Stimulated activated CD4-positive, alpha-beta T cell treated with anti-CD3 and anti-CD28 coated beads, TNF-alpha, amount 100 ng/mL, for 4 hours (primary cell): ENCODE data around the gene SLC25A43.
"Not testable (repeated sequence)": the region's sequence is repeated elsewhere in the genome, so short reads cannot be mapped to it uniquely, and the experiment has no call there.

Experiments
- DNase-seq, 3 experiments: peaks; one replicate each; pipeline ENCODE4 v3.0.0-alpha.2; 2020; ENCODE audit warnings: low read depth in 3 of 3

SLC25A43 gene

DNA sequence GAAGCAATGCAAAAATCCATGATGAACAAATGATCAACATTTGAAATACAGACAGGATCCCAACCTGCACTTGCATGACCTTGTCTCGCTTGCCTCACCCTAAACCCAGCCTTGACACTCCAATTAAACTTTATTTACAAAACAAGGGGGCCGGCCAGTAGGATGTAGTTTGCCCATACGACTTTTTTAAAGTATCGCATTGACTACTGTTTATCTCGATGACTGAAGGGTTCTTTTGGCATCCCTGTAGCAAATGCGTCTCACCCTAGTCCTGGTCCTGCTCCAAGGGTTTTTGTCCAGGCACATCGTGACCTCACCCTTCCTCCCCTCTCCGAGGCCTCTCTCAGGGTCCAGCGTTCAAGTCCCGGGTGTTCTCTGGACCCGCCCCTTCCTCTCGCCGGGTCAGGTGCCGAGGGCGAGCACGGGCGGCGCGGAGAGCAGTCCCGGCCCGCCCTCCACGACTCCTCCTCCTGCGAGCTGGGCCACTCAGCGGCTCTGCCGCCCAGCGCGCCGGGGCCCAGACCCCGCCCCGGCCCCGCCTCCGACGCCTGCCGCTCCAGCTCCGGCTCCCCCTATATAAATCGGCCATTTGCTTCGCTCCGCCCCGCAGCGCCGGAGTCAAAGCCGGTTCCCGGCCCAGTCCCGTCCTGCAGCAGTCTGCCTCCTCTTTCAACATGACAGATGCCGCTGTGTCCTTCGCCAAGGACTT, 68.9 kb downstream of the SLC25A43 start, which contains the start of gene SLC25A5:
TSS of gene SLC25A5 (plus strand) at position 603 of the 709 bp plus-strand sequence. CDS start at position 675, 72 bp downstream.
- DNase-seq, result peak; percentile 60 to 70 (median 65)

DNA sequence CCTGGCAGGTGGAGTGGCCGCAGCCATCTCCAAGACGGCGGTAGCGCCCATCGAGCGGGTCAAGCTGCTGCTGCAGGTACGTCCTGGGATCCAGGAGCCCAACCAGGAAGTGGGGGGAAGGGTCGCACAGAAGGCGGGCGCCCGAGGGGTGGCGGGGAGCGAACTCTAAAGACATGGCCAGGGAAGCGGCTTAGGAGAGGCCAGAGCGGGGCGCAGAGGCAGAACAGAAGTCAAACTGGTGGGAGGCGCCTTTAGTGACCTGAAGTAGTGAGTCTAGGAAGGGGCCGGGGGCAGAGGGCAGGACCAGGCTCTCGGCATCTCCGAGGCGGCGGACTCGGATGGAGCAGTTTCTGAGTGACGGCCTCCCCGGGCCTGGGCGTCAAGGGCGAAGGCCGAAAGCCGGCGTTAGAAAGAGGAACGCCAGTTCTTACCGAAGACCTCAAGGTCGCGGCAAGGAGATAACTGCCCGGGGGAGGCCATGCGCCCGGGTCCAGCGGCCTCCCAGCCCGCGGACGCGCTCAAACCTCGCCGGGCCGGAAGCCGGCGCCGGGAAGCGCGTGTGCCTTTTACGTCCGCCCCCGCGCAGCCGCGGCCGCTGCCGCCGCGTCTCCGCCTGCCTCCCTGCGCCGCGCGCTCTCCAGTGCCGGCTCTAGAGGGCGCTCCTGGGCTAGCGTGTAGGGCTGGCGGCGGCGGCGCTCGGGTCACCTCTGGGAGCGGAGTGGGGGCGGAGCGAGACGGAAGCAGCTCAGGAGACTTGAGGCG, 69.6 kb downstream of the SLC25A43 start:
- DNase-seq, result peak; percentile 67 to 79 (median 70)

DNA sequence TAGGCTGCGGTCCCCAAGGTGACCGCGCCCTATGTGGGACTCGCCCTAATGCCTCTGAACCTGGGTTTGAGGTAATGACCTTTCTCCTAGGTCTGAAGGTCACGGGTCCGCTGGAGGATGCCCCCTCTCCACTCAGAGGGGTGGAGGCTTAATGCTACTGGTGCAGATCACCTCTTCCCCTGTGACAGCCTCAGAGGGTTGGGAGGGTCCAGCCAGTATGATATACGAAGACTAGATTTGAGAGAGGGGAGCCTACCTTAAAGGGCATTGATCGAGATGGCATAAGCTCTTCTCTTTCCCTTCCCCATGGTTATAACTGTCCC, 70.1 kb downstream of the SLC25A43 start:
- DNase-seq, result no peak

DNA sequence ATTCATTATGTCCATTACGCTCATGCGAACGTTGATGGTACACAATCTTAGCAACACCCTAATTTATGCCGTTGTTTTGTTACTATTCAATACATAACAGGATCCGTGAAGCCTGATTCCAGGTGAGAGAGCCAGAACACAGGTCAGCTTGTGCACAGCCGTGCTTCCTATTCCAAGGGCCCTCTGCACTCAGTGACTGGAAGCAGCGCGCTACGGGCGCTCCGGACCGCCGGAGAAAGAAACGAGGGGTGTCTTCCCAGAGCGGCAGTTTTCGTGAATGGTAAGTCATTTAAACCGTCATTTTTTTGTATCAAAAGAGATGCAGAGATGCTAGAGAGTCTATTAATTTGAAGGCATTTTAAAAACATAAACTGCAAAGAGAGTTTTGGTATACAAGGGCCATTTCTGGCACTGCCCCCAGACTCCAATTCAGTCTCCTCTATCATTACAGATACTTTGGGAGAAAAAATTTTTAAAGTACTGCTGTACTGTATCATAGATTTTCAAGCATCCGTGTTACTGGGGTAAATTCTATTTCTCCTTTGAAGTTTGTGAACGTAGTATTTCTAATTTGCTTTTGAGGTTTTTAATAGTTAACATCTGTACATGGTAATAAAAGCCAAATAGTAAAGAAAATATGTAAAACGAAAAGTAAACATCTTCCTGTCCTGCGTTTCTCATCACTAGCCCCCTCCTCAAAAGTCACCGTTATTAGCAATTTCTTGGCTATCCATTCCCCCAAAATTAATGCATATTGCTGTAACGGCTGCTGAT, 75.7 kb downstream of the SLC25A43 start:
- no peak for DNase-seq

DNA sequence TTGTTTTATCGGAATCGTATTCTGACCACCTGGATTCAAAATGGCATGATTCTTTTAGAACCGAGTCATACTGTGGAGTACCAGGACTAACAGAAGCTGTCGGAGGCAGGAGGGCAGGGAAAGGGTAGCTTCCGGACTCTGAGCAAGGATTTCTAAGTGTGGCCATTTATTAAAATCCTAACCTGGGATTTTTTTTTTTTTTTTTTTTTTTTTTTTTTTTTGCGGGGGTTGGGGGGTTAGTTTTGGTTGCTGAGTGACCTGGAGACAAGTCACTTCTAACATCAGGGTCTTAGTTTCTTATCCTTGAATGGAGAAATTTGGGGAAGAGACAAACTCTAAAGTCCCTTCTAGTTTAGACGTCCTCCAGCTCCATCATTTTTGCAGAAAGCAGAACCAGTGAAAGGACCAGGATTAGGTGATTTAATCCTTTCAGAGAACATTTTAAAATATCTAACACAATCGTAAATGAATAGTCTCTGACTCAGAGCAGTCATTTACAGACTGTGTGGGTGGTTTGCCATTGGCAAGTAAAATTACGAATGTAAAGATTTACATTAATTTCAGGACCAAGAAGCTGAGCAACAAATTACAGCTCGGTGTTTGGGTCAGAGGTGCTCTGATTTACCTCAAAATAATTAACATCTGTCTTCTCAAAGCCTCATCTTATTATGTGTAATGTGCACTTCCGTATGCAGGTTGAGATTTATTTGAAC, 76.4 kb downstream of the SLC25A43 start:
- DNase-seq, result no peak

DNA sequence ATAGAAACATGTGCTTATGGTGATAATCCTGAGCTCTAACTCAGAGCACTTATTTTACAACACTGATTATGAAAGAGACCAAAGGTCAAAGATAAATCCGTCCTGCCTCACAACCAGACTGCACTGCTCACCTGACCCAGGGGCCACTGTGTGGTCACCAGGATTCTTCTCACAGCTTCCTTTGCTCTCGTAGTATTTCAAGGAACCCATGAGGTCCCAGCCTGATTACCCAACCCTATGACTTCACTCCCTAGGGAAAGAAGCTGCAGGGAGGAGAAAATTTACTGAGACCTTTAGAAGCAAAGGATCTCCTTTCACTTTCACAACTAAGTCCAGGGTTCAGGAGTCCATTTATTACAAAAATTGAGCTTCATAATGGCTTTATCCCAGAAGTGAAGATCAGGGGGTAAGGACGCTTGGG, 78.7 kb downstream of the SLC25A43 start:
- no peak for DNase-seq

DNA sequence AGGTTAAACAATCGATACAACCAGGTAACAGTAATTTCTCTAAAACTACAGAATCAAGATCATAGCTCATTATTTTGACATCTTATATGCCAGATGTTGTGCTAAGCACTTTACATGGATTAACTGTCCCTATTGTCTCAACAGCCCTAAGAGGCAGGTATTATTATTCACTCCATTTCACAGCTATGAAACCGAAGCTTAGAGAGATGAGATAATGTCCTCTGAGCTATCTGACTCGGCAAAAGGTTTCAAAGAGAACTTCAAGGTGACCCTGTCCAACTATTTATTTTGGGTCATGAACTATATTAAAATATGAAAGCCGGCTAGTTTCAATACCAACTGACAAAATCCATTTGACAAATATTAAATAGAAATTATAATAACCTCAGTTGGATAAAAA, 79.4 kb downstream of the SLC25A43 start:
- DNase-seq, result no peak

DNA sequence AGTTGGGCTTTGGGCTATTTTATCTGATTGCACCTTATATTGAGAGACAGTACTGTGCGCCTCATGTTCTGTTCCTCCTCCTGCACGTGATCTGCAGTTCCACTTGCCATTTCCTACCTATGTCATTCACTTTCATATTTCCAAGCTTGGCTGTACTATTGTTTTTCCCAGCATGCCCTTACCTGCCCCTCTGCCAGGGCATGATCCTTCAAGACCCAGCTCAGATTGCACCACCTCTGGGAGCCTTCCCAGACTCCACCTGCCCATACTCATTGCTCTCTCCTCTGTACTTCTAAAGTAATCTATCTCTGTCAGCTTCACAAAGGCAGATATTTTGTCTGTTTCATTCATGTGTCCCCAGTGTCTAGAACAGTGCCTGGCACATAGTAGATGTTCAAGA, 80.7 kb downstream of the SLC25A43 start:
- no peak for DNase-seq

DNA sequence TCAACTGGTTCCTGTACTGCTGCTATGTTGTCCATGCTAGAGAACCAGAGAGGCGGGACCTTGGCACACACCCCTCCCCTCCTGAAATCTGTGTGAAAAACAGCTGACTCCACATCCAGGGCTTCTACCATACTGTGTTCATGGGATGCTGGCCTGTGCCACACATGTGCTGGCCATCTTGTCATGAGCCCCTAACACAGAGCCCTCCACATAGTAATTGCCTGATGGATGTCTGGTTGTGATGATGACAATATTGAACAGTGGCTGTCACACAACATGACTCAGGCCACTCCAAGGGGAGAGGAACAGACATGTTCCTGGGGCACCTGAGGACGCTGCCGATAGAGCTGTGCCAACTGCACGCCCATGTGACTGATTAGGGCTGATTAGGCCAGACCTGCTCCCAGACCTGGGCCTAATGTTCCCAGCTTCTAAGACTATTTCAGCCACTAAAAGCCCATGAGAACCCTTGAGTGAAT, 82.2 kb downstream of the SLC25A43 start:
- DNase-seq, result no peak

DNA sequence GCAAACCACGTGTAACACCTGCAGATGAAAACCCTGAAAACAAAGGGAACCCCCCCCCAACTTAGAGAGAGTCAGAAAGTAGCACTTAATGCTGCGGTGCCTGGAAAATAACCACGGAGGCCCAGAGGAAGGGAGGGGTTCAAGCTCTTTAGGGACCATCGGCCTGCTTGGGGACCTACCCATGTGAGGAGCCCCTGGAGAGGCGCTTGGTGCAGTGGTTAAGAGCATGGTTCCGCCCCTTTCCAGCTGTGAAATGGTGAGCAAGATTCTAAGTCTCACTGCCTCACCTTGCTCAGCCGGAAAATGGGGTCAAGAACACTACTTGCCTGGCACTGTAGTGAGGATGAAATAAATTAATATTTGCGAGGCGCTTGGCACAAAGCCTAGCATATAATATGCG, 82.9 kb downstream of the SLC25A43 start:
- no peak for DNase-seq

DNA sequence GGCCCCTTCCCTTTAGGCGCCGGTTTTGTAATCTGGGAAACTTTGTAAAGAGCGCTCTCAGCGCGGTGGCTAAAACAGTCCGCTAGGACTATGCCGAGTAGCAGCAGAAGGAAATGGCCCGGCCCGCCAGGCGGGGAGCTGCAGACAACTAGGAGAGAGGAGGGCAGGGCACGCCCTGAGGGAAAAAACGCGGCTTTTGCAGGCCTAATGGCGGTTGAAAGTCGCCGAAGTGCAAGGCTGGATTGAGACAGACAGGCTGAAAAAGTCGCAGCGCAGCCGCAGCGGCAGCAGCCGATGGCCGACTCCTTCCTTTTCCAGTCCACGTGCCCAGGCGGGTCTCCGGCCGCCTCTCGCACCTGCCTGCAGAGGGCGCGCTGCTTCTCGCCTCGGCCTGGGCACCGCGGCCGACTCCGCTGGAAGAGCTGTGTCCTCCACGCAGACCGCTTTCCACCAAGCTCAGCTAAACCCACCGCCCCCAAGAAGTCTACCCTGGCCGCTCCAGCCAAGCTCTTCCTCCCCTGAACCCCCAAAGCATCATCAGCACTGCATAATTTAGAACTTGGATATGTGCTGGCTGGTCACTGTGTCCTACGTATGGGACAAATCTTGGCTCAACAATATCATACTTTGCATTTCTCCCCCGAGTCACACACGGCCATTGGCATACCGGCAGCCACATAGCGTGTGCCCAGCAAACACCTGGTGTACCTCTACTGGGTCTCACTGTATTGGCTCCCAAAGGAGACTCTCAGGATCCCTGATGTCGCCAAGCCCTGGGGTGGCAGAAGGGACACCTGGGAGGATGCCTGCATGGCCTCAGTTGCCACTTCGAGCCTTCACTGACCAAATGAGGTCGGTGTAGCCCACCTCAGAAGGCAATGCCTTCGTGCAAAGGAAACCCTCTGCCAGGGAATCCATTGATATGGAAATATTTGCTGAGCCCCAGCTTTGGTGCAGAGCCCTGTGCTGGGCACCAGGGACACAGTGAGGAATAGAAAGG, 83.6 kb downstream of the SLC25A43 start:
- DNase-seq, result peak; percentile 31 to 42 (median 36)

DNA sequence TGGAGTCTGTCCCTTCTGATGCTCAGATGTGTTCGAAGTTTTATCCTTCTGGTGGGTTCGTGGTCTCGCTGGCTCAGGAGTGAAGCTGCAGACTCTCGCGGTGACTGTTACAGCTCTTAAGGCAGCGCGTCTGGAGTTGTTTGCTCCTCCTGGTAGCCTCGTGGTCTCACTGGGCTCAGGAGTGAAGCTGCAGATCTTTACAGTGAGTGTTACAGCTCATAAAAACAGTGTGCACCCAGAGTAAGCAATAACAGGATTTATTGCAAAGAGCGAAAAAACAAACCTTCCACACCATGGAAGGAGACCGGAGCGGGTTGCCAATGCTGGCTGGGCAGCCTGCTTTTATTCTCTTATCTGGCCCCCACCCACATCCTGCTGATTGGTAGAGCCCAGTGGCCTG, 87.6 kb downstream of the SLC25A43 start:
- no peak for DNase-seq

DNA sequence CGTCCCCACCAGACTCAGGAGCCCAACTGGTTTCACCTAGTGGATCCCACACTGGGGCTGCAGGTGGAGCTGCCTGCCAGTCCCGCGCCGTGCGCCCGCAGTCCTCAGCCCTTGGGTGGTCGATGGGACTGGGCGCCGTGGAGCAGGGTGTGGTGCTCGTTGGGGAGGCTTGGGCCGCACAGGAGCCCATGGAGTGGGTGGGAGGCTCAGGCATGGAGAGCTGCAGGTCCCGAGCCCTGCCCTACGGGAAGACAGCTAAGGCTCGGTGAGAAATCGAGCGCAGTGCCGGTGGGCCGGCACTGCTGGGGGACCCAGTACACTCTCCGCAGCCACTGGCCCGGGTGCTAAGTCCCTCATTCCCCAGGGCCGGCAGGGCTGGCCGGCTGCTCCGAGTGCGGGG, 88.6 kb downstream of the SLC25A43 start:
- DNase-seq, result not testable (repeated sequence)

DNA sequence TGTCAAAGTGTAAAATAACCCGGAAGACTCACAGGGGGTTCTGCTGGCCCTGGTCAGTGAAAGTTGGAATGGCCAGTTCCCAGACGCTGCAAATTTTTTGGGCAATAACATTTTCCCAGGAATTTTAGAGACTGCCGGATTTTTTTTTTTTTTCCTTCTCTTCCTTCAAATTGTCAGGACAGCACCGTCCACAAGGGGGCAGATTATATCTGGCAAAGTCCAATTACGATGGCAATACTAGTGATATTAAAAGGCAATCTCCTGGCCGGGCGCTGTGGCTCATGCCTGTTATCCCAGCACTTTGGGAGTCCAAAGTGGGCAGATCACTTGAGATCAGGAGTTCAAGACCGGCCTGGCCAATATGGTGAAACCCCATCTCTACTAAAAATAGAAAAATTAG, 89.6 kb downstream of the SLC25A43 start:
- no peak for DNase-seq

DNA sequence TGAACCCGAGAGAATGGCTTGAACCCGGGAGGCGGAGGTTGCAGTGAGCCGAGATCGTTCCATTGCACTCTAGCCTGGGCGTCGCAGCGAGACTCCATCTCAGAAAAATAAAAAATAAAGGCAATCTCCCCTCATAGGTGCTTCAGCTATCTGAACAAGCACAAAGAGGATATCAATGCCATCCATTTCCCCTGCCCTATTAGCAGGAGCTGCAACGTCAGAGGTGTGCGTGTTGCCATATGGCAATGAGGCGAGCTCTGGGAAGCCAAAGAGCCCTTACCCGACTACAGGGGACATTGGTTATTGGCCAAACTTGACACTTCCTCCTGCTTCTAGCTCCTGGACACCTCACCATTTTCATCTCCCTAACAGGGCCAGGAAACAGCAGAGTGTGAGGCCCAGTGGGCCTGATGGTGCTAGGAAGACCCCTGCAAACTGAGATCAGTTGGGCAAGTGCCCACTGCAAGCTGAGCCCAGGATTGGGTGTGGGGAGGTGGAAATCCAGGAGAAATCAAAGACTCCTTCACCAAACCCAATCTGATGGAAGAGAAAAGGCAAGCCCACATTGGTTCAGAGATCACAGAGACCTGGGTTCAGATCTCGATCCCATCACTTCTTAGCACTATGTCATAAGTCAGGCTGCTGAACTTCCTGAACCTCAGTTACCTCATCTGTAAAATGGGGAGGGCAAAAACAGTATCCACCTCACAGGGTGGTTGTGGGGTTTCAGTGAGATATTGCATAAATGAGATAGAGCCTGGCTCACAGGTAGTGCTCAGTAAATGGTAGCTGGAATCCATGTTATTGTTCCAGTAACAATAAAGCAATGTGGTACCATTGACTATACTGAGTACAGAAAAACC, 90.3 kb downstream of the SLC25A43 start:
- no peak for DNase-seq

DNA sequence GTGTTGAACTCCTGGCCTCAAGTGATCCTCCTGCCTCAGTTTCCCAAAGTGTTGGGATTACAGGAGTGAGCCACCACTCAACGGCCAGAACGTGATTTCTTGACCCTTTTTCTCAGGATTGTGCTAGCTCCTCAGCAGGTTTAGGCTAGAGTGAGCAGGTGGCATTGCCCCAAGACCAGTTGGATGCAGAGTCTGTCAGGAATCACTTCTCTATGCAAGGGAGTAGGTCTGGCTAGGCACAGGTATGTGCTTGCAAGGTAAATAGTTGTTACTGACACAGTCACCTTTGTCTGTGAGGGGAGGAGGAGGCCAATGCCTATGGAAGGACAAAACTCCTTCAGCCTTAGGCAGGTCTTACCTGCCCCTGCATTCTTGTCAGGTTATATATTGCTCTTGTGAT, 93.3 kb downstream of the SLC25A43 start:
- no peak for DNase-seq

DNA sequence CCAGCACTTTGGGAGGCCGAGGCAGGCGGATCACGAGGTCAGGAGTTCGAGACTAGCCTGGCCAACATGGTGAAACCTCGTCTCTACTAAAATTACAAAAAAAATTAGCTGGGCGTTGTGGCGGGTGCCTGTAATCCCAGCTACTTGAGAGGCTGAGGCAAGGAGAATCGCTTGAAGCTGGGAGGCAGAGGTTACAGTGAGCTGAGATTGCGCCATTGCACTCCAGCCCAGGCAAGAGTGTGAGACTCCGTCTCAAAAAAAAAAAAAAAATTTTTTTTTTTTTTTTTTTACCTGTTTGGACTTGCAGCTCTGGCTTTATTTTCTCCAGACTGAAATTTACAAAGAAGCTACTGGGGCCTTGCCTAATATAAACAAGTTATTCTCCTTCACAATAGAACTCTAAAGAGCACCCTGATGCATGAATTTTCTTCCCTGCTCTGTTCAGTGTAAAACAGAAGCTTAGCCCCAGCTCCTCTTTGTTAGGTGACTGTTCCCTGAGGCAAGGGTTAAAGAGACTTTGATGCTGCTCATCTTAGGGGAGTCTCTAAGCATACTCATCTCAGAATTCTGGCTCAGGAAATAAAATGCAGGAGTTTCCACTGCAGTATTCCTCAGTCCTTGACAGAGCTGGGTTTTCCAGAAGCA, 94.8 kb downstream of the SLC25A43 start:
- not testable (repeated sequence) for DNase-seq

DNA sequence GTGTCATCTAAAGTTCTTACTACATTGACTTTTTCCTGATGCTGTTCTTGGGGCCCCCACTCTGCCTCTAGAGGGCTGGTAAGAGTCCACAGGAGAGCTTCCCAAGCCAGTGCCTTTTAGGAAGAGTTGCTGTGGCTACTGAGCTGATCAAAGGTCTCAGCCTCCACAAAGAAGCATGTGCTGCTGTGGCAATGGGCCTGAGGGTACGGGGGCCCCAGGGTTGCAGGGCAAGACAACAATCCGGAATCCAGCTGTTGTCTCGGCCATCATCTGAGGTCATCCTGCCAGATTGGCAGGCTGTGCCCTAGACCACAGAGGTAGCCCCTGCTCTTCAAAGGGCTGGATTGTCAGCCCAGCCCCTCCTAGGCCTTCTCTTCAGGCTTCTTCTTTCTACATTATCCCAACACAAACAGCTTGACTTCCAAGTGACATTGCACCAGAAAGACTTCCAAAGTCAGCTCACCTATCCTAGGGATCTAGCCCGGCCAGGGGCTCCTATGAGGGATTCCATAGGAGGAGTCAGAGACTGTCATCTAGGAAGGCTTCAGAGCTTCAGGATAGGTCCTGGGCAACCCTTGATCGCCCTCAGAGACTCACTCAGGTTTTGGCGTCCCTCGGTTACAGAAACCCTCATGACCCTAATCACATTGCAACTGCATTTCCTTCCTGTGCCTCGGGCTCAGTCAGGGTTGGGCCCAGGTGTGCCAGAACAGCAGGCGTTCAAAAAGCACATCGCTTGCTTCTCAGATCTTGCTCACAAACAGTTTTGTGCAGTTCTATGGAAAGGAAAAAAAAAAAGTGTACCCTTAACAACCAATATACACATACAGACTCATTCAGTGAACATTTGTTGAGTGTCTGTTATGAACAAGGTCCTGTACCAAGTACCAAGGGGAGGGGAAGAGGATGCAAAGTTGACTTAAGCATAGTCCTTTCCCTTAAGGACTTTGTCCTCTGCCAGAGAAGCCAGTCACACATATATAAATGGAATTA, 96.9 kb downstream of the SLC25A43 start:
- DNase-seq, result no peak
